GM23338 (cell line): ENCODE measurements around the gene ZNF445. TPM values are rescaled to one million over a fixed set of nuclear protein-coding genes. Genes with fewer than 3 reads are reported as not detected.

Experiments used
- EZH2 ChIP-seq: fragments of 200-600 bp; sonication (generic); IDR thresholded peaks from one replicate; pipeline ENCODE4 v1.8.0; 2017; ENCODE audit warnings: antibody characterized with exemption, mild to moderate bottlenecking, low read depth; ENCODE audit not compliant: unreplicated experiment
- EZH2phosphoT487 ChIP-seq: fragments of 200-600 bp; sonication (generic); IDR thresholded peaks from one replicate; pipeline ENCODE4 v1.8.1; 2018; ENCODE audit warnings: antibody characterized with exemption; ENCODE audit not compliant: unreplicated experiment
- JUNB ChIP-seq: IDR thresholded peaks from one replicate; pipeline ENCODE4 v1.6.1; 2016; ENCODE audit warnings: antibody characterized with exemption; ENCODE audit not compliant: unreplicated experiment
- STAT1 ChIP-seq: IDR thresholded peaks from one replicate; pipeline ENCODE4 v1.6.1; 2016; ENCODE audit warnings: antibody characterized with exemption; ENCODE audit not compliant: unreplicated experiment
- ZNF331 ChIP-seq: fragments of 250-450 bp; sonication (Bioruptor Pico); IDR thresholded peaks from 2 replicates; pipeline ENCODE4 v1.5.0; 2020; ENCODE audit warnings: low read depth, mild to moderate bottlenecking, moderate library complexity
- polyA plus RNA-seq: library from polyadenylated mRNA; unstranded; fragments of >200 nt; fragmentation: Nextera tagmentation; extraction: Ambion mirVana; gene quantifications from 2 replicates; pipeline ENCODE4 v1.2.1, GENCODE V29; 2016
- total RNA-seq: library from RNA; depleted of rRNA; stranded (reverse); fragments of >200 nt; shearing (Covaris generic); gene quantifications from 2 replicates; pipeline ENCODE4 v1.2.3, GENCODE V29; 2014; rRNA removed
- TF ChIP-seq, protein P1 (sequence below): fragments of 250-450 bp; sonication (Bioruptor Pico); IDR thresholded peaks from 2 replicates; pipeline ENCODE4 v1.5.0; 2020; ENCODE audit warnings: mild to moderate bottlenecking, moderate library complexity
- TF ChIP-seq, protein P2 (sequence below): IDR thresholded peaks from 2 replicates; pipeline ENCODE4 v1.6.1; 2016; ENCODE audit warnings: antibody characterized with exemption
- TF ChIP-seq, protein P3 (sequence below), 2 experiments: fragments of 200-600 bp in 1 of 2; sonication (generic) in 1 of 2; conservative IDR thresholded peaks; 2 replicates each; pipeline versions ENCODE4 v1.5.1 to v1.6.1; 2016 to 2017; ENCODE audit warnings: antibody characterized with exemption in 2 of 2, low read depth in 2 of 2, mild to moderate bottlenecking in 2 of 2, moderate library complexity in 1 of 2

Gene ZNF445
- total and polyA plus RNA-seq, 2 experiments from 2014 or later, result 2.7 to 16.6 TPM

DNA sequence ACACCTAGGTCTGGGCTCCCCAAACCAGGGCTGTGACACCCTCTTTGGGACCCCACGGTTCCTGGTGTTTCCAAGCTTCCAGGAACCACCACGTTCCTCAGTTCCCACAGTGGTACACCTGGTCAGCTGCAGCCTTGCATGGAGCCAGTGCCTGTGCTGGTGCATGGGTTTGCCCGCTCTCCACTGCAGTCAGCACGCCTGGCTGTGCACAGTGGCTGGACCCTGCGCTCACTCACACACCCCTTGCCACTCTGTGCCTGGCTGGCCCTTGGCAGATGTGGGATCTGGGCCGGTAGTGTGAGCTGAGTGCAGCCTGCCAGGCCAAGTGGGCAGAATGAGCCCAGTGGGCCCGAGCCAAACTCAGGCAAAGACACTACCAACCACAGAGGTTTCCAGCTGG is 90.1 kb downstream of the ZNF445 start (continued):
- TF ChIP-seq, protein P1, sequence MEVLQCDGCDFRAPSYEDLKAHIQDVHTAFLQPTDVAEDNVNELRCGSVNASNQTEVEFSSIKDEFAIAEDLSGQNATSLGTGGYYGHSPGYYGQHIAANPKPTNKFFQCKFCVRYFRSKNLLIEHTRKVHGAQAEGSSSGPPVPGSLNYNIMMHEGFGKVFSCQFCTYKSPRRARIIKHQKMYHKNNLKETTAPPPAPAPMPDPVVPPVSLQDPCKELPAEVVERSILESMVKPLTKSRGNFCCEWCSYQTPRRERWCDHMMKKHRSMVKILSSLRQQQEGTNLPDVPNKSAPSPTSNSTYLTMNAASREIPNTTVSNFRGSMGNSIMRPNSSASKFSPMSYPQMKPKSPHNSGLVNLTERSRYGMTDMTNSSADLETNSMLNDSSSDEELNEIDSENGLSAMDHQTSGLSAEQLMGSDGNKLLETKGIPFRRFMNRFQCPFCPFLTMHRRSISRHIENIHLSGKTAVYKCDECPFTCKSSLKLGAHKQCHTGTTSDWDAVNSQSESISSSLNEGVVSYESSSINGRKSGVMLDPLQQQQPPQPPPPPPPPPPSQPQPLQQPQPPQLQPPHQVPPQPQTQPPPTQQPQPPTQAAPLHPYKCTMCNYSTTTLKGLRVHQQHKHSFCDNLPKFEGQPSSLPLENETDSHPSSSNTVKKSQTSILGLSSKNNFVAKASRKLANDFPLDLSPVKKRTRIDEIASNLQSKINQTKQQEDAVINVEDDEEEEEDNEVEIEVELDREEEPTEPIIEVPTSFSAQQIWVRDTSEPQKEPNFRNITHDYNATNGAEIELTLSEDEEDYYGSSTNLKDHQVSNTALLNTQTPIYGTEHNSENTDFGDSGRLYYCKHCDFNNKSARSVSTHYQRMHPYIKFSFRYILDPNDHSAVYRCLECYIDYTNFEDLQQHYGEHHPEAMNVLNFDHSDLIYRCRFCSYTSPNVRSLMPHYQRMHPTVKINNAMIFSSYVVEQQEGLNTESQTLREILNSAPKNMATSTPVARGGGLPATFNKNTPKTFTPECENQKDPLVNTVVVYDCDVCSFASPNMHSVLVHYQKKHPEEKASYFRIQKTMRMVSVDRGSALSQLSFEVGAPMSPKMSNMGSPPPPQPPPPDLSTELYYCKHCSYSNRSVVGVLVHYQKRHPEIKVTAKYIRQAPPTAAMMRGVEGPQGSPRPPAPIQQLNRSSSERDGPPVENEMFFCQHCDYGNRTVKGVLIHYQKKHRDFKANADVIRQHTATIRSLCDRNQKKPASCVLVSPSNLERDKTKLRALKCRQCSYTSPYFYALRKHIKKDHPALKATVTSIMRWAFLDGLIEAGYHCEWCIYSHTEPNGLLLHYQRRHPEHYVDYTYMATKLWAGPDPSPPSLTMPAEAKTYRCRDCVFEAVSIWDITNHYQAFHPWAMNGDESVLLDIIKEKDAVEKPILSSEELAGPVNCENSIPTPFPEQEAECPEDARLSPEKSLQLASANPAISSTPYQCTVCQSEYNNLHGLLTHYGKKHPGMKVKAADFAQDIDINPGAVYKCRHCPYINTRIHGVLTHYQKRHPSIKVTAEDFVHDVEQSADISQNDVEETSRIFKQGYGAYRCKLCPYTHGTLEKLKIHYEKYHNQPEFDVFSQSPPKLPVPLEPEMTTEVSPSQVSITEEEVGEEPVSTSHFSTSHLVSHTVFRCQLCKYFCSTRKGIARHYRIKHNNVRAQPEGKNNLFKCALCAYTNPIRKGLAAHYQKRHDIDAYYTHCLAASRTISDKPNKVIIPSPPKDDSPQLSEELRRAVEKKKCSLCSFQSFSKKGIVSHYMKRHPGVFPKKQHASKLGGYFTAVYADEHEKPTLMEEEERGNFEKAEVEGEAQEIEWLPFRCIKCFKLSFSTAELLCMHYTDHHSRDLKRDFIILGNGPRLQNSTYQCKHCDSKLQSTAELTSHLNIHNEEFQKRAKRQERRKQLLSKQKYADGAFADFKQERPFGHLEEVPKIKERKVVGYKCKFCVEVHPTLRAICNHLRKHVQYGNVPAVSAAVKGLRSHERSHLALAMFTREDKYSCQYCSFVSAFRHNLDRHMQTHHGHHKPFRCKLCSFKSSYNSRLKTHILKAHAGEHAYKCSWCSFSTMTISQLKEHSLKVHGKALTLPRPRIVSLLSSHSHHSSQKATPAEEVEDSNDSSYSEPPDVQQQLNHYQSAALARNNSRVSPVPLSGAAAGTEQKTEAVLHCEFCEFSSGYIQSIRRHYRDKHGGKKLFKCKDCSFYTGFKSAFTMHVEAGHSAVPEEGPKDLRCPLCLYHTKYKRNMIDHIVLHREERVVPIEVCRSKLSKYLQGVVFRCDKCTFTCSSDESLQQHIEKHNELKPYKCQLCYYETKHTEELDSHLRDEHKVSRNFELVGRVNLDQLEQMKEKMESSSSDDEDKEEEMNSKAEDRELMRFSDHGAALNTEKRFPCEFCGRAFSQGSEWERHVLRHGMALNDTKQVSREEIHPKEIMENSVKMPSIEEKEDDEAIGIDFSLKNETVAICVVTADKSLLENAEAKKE, result no peak
- TF ChIP-seq, protein P2, sequence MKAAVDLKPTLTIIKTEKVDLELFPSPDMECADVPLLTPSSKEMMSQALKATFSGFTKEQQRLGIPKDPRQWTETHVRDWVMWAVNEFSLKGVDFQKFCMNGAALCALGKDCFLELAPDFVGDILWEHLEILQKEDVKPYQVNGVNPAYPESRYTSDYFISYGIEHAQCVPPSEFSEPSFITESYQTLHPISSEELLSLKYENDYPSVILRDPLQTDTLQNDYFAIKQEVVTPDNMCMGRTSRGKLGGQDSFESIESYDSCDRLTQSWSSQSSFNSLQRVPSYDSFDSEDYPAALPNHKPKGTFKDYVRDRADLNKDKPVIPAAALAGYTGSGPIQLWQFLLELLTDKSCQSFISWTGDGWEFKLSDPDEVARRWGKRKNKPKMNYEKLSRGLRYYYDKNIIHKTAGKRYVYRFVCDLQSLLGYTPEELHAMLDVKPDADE, result no peak
- TF ChIP-seq EZH2phosphoT487 (no peak), EZH2 (no peak), JUNB (no peak), ZNF331 (CRISPR knock-in tag) (no peak), STAT1 (no peak)
- TF ChIP-seq, protein P3, sequence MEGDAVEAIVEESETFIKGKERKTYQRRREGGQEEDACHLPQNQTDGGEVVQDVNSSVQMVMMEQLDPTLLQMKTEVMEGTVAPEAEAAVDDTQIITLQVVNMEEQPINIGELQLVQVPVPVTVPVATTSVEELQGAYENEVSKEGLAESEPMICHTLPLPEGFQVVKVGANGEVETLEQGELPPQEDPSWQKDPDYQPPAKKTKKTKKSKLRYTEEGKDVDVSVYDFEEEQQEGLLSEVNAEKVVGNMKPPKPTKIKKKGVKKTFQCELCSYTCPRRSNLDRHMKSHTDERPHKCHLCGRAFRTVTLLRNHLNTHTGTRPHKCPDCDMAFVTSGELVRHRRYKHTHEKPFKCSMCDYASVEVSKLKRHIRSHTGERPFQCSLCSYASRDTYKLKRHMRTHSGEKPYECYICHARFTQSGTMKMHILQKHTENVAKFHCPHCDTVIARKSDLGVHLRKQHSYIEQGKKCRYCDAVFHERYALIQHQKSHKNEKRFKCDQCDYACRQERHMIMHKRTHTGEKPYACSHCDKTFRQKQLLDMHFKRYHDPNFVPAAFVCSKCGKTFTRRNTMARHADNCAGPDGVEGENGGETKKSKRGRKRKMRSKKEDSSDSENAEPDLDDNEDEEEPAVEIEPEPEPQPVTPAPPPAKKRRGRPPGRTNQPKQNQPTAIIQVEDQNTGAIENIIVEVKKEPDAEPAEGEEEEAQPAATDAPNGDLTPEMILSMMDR (conservative IDR thresholded peaks at IDR 0.05; ENCODE audit: low read depth in 2 of 2), result no peak

Other genes with a start within 250 kb of the ZNF445 start
- not detected in 2 replicates for gene TOPAZ1, start 235.8 kb downstream of the ZNF445 start, total RNA-seq
- gene TOPAZ1, start 235.8 kb downstream of the ZNF445 start, polyA plus RNA-seq, result not detected in 2 replicates
- 26.0 and 35.0 TPM in 2 replicates for gene TCAIM, start 138.9 kb downstream of the ZNF445 start, total RNA-seq
- gene TCAIM, start 138.9 kb downstream of the ZNF445 start, polyA plus RNA-seq, result 9.8 and 10.3 TPM in 2 replicates
- gene ZKSCAN7, start 77.5 kb upstream of the ZNF445 start, total RNA-seq, result 14.0 and 17.8 TPM in 2 replicates
- 4.4 and 4.7 TPM in 2 replicates for gene ZKSCAN7, start 77.5 kb upstream of the ZNF445 start, polyA plus RNA-seq
- gene ZNF660, start 107.3 kb upstream of the ZNF445 start, total RNA-seq, result 6.1 and 10.1 TPM in 2 replicates
- gene ZNF660, start 107.3 kb upstream of the ZNF445 start, polyA plus RNA-seq, result 5.4 and 5.9 TPM in 2 replicates
- 15.1 and 18.9 TPM in 2 replicates for gene ZNF197, start 147.4 kb upstream of the ZNF445 start, total RNA-seq
- gene ZNF197, start 147.4 kb upstream of the ZNF445 start, polyA plus RNA-seq, result 5.6 and 5.9 TPM in 2 replicates
- gene ZNF35, start 171.1 kb upstream of the ZNF445 start, total RNA-seq, result 20.9 and 26.2 TPM in 2 replicates
- gene ZNF35, start 171.1 kb upstream of the ZNF445 start, polyA plus RNA-seq, result 18.5 and 19.2 TPM in 2 replicates
- gene ZNF502, start 235.0 kb upstream of the ZNF445 start, total RNA-seq, result 3.2 and 4.7 TPM in 2 replicates
- gene ZNF502, start 235.0 kb upstream of the ZNF445 start, polyA plus RNA-seq, result 1.7 and 2.9 TPM in 2 replicates